ENCODE results near the gene TEX44.
"Not testable (repeated sequence)": the region's sequence is repeated elsewhere in the genome, so short reads cannot be mapped to it uniquely, and the experiment has no call there.

The TEX44 gene

DNA sequence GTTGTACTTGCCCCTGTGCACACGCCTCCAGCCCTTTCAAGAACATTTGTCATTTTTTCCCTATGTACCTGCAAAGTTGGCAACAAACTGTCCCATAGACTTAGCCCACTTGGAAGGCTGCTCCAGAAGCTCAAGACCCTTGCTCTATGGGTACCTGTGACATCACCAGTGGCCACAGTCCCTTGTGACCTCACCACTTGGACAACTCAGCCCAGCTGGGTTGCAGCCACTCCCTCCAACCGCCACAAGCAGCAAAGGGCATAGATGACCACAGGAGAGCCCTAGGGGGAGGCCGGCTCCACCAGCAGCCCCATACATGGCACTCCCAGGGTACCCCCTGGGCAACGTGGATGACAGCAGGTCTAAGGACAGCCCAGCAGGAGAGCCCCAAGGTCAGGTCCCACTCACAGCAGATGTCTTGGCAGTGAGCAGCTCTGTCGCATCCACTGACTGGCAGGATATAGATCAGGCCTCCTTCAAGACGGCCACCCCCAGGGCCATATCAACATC lies at the start of gene TEX44:
Gene TEX44, plus strand, starts transcription at position 229 of the 510 bp plus-strand sequence. Its CDS starts 88 bp downstream, at position 317.
- no peak for DNase-seq

DNA sequence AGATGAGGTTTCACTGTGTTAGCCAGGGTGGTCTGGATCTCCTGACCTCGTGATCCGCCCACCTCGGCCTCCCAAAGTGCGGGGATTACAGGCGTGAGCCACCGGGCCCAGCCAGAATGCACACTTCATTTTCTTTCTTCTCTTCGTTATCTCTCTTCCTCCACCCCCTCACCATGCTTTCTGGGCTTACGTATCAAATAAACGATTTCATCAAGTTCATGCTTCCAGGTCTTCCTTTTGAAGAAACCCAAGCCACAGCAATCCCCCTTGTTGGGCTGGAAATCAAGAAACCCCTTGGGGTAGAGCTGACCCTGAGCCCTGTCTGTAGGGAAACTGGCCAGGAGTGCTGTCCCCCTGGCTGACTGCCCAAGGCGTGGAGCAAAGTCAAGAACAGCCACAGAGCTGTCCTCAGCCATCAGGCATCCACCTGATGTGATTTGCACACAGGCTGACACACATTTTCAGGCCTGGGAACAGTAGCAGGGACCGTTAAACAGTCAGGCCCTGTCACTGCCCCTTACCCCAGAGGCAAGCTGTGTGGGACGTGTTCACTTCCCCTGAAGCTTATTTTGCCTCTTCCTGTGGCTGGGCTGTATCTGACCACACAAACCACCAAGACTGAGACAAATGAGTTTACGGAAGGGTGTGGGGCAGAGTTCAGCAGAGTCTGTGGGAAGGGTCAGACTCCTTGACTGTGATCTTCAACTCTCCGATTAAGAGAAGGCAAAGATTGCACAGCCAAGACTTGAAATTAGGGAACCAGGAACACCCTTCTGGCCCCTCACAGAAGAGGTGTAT lies 47.4 kb upstream of the TEX44 start:
- DNase-seq: no peak

DNA sequence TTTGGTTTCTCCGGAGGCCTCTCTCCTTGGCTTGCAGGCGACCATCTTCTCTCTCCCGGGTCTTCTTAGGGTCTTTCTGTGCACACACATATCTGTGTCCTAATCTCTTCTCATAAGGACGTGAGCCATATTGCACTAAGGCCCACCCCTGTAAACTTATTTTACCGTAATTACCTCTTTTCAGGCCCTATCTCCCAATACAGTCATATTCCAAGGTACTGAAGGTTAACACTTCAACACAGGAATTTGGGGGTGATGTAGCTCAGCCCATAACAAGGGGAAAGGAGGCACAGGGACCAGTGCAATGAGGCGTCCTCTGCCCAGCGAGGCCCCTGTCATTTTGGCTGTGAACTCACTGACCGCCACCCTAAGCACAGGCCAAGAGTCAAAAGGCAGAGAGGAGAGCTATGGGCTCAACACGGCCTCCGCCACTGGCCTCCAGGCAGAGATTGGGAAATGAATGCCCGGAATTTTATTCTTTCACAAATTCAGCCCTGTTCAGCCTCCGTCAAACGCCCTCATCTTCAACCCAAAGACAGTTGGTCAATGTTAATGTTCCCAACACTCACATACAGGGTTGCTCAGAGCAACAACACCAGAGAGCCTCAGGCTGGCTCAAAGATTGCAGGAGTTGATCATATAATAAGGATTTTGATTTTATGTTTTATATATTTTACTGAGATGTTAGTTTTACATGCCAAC lies 46.5 kb upstream of the TEX44 start:
- DNase-seq: no peak

DNA sequence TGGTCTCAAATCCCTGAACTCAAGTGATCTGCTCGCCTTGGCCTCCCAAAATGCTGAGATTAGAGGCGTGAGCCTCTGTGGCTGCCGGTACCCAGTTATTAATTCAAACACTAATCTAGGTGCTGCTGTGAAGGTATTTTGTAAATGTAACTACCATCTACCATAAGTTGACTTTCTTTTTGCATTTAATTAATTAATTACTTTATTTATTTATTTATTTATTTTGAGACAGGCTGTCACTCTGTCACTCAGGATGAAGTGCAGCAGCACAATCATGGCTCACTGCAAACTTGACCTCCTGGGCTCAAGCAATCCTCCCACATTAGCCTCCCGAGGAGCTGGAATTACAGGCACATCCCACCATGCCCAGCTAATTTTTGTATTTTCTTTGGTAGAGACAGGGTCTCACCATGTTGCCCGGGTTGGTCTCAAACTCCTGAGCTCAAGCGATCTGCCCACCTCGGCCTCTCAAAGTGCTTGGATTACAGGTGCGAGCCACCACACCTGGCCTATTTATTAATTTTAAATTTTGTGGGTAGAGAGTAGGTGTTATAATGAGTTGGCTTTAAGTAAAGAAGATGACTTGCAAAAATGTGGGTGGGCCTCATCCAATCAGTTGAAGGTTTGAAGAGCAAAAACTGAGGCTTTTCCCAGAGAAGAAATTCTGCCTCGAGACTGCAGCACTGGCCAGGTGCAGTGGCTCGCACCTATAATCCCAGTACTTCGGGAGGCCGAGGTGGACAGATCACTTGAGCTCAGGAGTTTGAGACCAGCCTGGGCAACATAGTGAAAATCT lies 45.2 kb upstream of the TEX44 start:
- DNase-seq: no peak

DNA sequence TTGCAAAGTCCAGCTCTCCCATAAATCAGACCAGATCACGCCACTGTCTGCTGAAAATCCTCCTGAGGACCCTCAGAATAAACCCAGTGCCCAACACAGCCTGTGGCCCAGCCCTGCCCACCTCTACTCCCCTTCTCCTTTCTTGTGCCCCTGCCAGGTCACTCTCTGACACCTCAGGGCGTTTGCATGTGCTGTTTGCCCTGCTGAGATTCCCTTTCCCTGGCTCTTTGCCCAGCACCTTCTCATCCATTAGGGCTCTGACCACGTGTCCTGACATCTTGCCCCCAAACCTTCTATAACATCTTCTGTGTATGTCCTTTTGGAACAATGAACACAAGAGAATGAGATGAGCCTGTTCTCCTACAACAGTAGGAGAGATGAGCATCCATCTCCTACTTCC lies 43.9 kb upstream of the TEX44 start:
- no peak for DNase-seq

DNA sequence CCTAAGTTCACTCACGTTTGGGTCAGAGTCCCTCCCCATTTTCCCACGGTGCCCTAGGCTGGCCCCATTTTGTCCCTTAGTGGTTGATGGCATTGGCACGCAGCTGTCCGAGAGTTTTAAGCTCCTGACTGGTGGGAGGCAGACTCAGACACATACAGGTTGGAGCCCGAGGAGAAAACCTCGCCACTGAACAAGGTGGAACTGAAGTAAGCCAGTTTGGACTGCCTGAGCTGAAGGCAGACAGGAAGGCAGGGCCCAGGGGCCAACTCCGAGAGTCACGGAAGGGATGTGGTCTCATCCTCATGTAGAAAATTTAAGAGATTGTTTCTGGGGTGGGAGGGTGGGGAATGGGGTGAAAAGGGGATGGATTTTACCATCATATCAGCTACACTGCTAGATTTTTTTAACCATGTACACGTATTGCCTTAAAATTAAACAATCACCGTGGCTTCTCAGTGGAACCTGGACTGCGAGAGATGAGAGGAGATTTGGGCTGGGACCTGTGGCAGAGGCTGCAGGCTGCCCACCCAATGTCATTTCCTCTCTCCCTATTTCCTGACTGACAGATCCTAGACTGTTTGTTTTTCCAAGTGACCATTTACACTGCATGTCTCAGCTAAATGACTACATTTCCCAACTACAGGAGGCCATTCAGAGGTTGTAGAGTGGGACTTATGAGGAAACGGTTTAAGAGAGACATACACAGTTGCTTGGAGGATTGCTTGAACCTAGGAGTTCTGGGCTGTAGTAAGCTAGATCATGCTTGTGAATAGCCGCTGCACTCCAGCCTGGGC lies 43.0 kb upstream of the TEX44 start:
- no peak for DNase-seq

DNA sequence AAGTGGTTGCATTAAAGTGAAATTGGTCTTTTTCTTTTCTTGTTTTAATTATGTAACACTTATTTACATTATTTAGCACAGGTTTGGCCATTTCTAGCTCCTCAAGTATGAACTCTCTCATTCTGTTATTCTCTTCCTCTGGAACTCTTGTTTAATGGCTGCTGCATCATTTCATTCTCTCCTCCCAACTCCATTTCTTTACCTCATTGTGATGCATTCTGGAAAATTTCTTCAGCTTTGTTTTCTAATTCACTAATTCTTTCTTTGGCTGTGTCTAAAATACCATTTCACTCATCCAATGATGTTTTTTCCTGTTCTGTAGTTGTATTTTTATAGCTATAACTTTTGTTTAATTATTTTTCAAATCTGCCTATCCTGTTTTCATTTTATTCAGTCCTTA lies 39.9 kb upstream of the TEX44 start:
- DNase-seq: no peak

- DNase-seq: no peak
Measured at GRCh38 chr2:231554327-231554726, 38.3 kb upstream of the TEX44 start.

- no peak for DNase-seq
Measured at GRCh38 chr2:231554748-231555545, 37.7 kb upstream of the TEX44 start.

DNA sequence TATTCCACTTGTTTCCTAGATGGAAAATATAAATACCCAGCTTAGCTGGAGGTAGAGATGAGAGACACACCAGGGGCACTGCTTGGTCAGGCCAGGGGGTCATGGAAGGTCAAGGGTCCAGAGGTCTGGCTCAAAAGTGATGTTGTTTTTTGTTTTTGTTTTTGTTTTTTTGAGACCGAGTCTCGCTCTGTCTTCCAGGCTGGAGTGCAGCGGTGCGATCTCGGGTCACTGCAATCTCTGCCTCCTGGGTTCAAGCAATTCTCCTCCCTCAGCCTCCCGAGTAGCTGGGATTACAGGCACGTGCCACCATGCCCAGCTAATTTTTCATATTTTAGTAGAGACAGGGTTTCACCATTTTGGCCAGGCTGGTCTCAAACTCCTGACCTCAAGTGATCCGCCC lies 36.2 kb upstream of the TEX44 start:
- not testable (repeated sequence) for DNase-seq

DNA sequence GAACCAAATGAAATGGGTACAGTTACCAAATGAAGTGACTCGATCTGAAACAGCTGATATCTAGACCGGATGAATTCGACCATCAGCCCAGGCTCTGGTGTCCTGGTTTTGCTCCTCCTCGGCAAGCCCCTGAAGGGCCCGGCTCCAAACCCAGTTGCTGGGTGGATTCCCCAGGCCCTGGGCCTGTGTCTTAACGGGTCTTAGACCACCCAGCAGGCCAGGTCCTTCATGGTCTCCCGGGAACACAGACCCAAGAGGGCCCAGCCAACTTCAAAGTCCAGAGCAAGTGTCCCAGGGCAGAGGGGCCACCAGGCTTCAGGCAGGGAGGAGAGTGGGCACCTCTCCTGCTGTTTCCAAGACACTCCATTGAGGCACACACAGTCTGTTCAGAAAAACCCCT lies 35.7 kb upstream of the TEX44 start:
- DNase-seq: no peak

- no peak for DNase-seq
Measured at GRCh38 chr2:231557571-231558217, 35.0 kb upstream of the TEX44 start.

GRCh38 chr2:231563378-231563961 lies 29.2 kb upstream of the TEX44 start:
- DNase-seq: no peak

- no peak for DNase-seq
Measured at GRCh38 chr2:231565887-231566594, 26.6 kb upstream of the TEX44 start.

DNA sequence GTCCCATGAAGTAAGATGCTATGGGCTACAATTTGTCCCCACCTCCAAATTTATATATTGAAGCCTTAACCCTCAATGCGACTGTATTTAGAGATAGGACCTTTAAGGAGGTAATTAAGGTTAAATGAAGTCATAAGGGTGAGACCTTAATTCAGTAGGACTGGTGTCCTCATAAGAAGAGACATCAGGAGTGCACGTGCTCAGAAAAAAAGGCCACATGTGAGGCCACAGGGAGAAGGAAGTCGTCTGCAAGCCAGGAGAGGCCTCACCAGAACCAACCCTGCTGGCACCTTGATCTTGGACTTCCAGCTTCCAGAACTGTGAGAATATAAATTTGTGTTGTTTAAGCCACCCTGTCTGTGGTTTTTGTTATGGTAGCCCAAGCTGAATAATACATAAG lies 25.5 kb upstream of the TEX44 start:
- no peak for DNase-seq

DNA sequence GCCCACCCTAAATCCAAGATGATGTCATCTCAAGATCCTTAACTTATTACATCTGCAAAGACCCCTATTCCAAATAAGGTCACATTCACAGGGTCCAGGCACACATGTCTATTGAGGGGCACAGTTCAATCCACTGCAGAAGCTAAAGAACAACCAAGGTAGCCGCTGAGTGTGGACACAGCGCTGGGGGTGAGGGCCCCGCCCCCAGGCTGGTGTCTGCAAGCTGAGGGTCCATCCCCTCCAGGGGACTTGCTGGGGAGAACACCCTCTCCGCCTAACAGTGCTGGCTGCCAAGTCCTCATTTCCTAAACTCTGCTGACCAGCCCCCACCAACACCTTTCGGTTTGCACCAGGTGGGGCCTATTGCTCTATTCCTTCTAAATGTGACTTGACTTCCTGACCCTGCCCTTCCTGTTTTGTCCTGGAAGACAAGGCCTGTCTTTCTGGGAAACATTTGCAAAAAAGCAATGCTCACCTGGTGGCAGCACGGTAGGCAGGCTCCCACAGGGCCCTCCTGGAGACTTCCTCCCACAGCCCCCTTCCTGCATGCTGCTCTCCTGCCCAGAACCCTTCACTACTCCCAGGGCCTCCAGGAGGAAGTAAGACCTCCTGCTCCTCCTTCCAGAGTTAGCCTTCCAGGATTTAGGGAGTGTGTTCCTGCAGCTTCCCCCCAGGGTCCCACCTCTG lies 24.4 kb upstream of the TEX44 start:
- DNase-seq: no peak

DNA sequence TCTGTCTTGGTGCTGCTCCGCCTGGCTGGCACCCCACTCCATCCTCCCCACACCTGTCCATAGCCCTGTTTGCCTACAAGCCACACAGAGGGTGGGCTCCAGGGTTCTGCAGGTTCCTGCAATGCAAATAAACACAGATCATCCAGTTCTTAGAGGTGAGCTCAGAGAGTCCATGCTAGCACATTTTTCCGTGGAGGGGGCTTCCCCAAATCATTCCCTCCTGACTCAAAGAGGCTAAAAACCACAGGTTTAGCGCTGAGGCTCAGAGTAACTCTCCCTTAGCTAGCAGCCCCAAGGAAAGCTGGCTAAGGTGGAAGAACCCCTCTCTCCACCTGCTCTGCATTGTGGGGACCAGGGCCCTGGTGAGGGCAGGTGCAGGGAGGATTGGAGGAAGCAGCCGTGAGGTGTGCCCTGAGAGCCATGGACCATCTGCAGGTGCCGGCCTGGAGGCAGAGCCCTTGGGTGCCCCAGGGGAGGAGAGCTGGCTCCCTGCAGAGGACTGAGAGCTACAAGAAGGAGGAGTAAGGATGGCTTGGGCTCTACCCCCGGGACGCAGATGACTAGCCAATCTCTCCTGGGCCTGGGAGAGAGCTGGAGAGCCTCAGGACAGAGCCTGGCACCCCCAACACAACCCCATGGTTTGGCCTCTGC lies 23.8 kb upstream of the TEX44 start:
- no peak for DNase-seq

GRCh38 chr2:231570915-231571314 lies 21.7 kb upstream of the TEX44 start:
- not testable (repeated sequence) for DNase-seq

DNA sequence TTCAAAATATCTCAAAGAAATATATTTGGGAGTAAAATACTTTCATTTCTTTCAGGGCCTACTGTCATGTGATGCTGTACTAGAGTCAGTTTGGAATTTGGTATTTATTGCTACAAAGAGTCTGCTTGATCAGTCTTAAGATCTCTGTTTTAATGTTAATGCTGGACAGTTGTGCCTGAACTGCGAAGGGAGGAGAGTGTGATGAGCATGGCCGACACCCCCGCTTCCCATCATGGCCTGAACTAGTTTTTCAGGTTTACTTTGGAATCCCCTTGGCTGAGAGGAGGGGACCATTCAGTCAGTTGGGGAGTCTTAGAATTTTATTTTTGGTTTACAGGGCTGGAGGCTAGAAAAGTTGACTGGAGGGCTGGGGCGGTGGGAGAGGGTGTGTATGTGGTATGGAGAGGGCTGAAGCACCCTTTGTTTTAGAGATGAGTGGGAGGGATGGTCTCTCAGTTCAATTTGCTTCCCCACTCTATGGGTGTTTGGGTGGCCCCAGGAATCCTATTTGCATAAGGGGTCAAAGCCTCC lies 20.9 kb upstream of the TEX44 start:
- no peak for DNase-seq
